Activated effector memory CD4-positive, alpha-beta T cell treated with Interleukin-2 at 50 U/mL for 16 hours (primary cell): Measurements from ENCODE around the gene IPP.
"Not testable (repeated sequence)": the region's sequence is repeated elsewhere in the genome, so short reads cannot be mapped to it uniquely, and the experiment has no call there.

Experiments used
- DNase-seq: peaks from one replicate; pipeline ENCODE4 v3.0.0-alpha.2; 2020

Gene IPP

GRCh38 chr1:45679123-45679522, 71.3 kb downstream of the IPP start:
- DNase-seq, result no peak

DNA sequence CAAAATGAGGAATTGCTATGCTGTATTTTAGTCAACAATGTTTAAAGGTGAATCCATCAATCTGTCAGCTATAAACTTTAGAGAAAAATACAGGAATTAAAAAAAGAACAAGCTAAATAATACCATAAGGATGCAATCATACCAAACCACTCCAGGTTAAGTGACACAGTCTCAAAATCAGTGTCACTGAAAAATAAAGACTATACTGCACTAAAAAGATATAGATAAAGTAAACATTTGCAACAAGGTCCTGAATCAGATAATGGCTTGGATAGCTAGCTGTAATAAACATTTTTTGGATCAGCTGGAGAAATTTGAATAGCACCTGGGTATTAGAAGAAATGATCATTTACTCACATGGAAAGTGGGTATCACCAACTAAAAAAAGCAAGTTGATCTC, 72.0 kb downstream of the IPP start:
- no peak for DNase-seq

GRCh38 chr1:45677751-45678245, 72.7 kb downstream of the IPP start:
- DNase-seq, result no peak

GRCh38 chr1:45676553-45676952, 73.9 kb downstream of the IPP start:
- DNase-seq, result not testable (repeated sequence)

DNA sequence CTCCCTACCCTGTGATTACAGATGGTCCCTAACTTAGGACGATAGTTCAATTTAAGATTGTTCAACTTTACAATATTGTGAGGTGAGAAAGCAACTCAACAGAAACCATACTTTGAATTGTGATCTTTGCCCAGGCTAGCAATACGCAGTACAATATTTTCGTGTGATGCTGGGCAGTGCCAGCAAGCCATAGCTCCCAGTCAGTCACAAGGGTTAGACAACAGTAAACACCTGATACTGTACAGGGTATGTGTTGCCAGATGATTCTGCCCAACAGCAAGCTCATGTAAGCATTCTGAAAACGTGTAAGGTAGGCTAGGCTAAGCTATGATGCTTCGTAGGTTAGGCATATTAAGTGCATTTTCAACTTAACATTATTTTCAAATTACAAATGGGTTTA, 76.0 kb downstream of the IPP start:
- DNase-seq, result no peak

GRCh38 chr1:45673956-45674355, 76.5 kb downstream of the IPP start:
- DNase-seq, result no peak

GRCh38 chr1:45669859-45670655, 80.4 kb downstream of the IPP start:
- DNase-seq, result no peak

- DNase-seq, result no peak
Observed at GRCh38 chr1:45669379-45669778, 81.1 kb downstream of the IPP start.

DNA sequence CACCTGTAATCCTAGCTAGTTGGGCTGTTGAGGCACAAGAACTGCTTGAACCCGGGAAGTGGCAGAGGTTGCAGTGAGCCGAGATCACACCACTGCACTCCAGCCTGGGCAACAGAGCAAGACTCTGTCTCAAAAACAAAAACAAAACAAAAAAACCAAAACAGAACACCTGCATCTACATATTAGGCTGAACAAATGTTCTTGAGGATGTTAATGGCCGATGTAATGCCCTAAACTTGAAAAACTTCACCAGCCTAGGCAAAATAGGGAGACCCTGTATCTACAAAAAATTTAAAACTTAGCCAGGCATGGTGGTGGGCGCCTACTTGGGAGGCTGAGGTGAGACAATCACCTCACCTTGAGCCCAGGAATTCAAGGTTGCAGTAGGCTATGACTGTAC, 81.9 kb downstream of the IPP start:
- no peak for DNase-seq

- DNase-seq, result no peak
Observed at GRCh38 chr1:45667321-45668111, 82.9 kb downstream of the IPP start.

DNA sequence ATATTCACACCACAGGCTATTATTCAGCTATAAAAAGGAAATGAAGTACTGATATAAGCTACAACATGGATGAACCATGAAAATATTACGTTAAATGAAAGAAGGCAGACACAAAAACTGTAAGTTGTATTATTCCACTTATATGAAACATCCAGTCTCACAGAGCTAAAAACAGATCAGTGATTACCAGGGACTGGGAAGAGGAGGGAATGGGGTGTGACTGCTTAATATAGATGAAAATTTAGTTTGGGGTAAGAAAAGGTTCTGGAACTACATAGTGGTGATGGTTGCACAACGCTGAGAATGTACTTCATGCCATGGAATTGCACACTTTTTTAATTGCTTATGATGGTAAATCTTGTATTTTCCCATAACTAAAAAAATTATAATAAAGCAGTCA, 83.6 kb downstream of the IPP start:
- DNase-seq, result no peak

DNA sequence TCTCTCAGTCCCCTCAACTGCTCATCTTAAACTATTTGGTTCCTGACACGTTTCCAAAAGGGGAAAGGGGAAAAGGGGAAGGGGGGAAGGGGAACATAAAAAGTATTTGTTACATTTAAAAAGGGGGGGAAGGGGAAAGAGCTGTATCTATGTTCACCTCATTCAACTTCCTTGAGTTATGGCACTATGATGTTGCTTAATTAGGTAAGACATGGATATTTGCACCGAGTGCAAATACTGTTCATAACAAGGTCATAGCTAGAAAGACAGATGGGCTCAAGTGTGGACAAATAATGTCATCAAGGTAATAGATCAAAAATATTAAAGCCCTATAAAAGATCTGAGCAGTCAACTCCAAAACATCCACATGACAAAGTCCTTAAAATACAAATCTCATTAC, 90.1 kb downstream of the IPP start:
- DNase-seq, result no peak

- no peak for DNase-seq
Observed at GRCh38 chr1:45659222-45659621, 91.2 kb downstream of the IPP start.

DNA sequence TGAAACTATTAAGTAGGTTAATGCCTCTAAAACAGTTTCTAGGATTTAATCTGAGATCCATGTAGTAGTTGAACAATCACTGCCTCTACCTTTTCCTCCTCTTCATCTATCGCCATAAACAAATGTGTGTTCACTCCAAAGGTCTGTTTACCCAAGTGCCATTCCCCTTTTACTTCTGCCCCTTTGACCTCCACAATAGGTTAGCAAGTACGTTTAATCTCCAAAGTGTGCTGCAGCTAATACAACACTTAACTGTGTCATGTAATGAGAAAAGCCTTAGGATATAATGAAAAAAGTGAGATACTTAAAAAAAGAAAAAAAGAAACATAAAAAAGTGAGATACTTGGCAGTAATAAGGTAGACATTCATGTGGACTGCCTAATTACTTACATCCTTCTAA, 92.3 kb downstream of the IPP start:
- no peak for DNase-seq

GRCh38 chr1:45656573-45657226, 93.8 kb downstream of the IPP start:
- no peak for DNase-seq

GRCh38 chr1:45654540-45655280, 95.7 kb downstream of the IPP start:
- DNase-seq, result no peak
